Measurements from ENCODE around the gene MBD4.
"Not testable (repeated sequence)": the region's sequence is repeated elsewhere in the genome, so short reads cannot be mapped to it uniquely, and the experiment has no call there.

Gene MBD4

DNA sequence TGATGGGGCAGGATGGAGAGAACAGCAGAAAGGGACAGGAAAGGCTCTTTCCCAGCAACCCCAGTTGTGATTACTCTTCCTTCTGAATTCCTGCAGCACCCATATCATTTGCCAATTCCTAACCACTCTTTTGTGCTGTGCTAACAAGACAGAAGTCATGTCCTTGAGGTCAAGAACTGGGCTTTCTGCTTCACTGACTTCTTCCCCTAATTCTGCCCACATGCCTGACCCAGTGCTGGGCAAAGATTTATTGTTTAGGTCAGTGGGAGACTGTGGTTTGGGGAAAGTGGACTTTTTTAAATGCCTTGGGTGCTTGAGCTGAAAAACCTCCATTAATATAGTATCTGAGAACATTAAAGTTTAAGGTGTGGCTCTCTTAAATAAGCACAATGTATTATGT is 7.1 kb downstream of the MBD4 start:
- DNase-seq (ENCODE audit: low spot score) (peak; percentile 71), FAIRE-seq (peak; percentile 96)

DNA sequence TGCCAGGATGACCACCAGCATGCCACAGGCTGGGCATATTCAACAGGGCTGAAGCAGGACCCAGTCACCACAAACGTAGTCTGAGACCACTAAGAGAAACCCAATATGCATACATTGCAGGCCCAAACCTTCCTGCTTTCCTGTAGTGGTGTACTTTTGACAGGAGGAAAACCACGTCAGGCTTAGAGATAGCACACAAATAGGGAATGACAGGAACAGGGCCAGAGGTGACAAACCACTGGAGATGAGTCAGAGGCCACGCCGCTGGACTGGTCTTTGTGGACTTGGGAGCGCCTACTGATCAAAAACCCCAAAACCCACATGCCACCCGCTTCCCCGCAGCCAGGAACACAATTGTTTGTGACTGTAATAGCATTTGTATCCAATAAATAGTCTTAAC is 7.7 kb downstream of the MBD4 start:
- DNase-seq (ENCODE audit: low spot score) (peak; percentile 61), FAIRE-seq (peak; percentile 52)

- FAIRE-seq (no peak), DNase-seq (ENCODE audit: low spot score) (no peak)
These were observed 10.1 kb downstream of the MBD4 start for GRCh38 chr3:129429602-129430001.

GRCh38 chr3:129429080-129429451 is 10.7 kb downstream of the MBD4 start:
- FAIRE-seq (no peak), DNase-seq (ENCODE audit: low spot score) (no peak)

DNA sequence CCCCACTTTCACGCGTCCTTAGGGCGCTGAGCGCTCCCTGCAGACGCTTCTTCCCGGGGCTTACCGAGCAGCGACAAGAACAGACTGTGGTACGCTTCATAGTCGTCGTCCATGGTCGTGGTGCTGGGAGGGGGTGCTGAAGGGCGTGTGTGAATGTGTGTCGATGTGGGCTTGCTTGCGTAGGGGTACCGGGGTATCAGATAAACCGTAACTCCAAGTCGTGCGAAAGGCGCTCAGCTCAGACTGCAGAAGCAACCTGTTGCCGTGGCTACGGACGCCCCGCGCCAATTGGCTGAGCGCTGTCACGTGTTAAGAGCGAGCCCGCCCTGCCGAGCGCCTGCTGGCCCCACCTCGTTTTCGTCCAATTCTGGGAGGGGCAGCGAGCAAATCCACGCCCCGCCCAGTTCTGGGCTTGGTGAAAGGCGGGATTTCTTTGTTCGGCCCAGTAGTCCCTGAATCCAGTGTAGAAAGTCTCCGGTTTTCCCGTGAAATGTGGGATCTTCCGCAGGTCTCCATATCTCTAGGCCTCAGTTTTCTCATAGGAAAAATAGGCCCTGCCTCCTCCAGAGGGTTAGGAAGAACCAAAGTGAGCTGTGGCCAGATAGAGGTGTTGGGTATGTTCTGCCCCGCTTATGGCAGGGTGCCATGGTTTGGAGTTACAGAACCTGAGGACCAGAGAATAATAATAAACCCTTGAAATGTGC is 11.2 kb downstream of the MBD4 start, which contains the start of gene EFCAB12:
Gene EFCAB12, minus strand, starts transcription at position 261 of the 704 bp plus-strand sequence. Its CDS starts 148 bp downstream, at position 113.
- FAIRE-seq (no peak), DNase-seq (ENCODE audit: low spot score) (no peak)

DNA sequence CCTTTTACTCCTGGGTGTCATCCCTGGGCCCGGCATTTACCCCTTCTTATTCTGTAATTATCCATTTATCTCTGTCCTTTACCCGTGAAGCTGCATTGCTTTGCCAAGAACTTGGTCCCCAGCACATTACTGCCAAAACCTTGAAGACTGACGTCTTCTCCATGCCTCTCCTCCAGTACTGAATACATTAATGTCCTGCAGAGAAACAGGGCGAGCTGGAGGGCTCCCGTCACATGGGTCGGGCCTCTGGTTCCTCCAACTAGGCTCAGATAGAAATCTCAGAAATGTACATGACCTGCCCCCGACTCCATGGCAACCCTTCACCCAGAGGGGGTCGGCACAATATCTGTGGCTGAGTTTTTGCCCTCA is 11.8 kb downstream of the MBD4 start:
- FAIRE-seq (no peak), DNase-seq (ENCODE audit: low spot score) (no peak)

DNA sequence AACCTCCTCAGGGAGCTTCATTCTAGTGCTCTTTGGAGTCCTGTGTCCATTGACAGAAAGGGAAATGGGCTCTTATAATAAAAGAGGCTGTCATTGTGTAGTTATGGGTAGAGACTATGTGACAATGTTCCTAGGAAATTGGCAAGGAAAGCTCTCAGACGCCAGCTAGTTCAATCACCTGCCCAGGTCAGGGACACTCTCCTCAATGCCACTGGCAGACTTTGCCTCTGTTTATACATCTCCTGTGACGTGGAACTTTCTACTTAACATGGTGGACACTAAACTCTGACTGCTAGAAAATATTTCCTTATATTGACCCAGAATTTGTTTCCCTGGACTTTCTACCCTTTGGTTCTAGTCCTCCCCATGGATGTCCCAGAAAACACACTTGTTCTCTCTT is 14.1 kb downstream of the MBD4 start:
- FAIRE-seq (no peak), DNase-seq (ENCODE audit: low spot score) (no peak)

GRCh38 chr3:129425213-129425612 is 14.5 kb downstream of the MBD4 start:
- DNase-seq (ENCODE audit: low spot score) (no peak), FAIRE-seq (no peak)

DNA sequence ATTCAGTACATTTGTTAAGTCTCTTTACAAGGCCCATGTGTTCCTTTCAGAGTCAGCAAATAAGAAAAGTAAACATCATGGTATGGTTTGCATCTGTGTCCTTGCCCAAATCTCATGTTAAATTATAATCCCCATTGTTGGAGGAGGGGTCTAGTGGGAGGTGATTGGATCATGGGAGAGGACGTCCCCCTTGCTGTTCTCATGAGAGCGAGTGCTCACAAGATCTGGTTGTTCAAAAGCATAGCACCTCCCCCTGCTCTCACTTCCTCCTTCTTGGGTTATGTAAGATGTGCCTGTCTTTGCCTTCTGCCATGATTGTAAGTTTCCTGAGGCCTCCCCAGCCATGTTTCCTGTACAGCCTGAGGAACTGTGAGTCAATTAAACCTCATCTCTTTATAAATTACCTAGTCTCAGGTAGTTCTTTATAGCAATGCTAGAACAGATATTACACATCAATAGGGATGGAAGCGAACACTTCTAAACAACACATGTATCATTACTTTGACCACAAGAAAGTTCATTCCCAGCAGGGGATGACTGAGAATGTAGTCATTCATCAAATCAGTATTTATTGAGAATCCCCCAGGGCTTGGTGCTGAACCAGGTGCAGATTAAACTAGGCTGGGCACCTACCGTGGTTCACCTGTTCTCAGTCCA is 15.4 kb downstream of the MBD4 start:
- DNase-seq (ENCODE audit: low spot score) (no peak), FAIRE-seq (no peak)

- DNase-seq (ENCODE audit: low spot score) (no peak), FAIRE-seq (no peak)
These were observed 16.9 kb downstream of the MBD4 start for GRCh38 chr3:129422897-129423296.

GRCh38 chr3:129421988-129422745 is 17.6 kb downstream of the MBD4 start:
- no peak for DNase-seq (ENCODE audit: low spot score)
- FAIRE-seq, result no peak

GRCh38 chr3:129421236-129421883 is 18.4 kb downstream of the MBD4 start:
- FAIRE-seq, result no peak
- no peak for DNase-seq (ENCODE audit: low spot score)

DNA sequence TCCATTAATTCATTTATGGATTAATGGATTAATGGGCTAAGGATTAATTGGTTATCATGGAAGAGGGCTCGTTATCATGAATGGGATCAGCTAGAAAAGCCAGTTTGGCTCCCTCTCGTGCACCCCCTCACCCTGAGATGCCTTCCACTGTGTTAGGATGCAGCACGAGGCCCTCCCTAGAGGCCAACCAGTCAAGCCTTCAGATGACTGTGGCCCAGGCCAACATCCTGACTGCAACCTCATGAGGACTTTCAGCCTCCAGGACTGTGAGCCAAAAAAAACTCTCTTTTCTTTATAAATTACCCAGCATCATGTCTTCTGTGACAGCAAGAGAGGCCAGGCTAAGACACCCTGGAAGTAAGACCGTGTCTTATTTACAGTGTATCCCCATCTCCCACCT is 20.3 kb downstream of the MBD4 start:
- FAIRE-seq (no peak), DNase-seq (ENCODE audit: low spot score) (no peak)

DNA sequence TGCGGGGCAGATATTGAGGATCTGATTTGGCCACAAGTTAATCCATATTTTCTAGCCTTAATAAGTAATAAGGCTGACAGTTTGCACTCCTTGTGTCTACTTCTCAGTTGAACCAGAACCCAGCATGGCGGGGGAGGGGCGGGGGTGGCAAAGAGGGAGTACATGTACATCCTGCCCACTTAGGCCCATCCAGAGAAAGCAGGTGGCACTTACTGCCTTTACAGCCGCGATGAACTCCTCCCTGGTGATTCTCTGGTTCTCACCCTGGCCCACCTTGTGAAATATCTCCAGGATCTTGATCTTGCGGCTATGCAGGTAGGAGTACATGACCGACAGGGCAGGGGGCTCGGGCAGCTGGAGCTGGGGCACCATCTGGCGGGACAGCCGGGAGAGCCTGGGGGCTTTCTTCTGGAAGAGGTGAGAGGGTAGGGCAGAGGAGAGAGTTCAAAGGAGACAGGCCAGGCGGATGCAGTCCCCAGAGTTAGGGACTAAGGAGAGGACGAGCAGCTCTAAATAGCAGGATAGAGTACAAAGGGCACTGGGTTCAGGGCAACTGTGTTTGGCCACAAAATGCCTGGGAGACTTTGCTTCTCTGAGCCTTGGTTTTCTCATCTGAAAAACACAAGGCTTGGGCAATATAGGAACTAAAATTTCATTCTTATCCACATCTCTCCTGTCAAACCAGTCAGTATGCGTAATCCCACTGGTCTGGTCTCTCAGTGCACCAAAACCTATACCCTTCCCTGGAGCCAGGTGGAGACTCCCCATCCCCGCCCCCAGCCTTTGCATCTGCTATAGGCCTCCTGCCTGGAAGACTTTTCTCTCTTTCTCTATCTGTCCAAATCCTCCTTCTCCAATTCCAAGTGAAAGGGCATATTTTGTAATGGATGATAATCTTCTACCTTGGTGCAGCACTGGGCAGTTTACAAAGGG is 21.4 kb downstream of the MBD4 start:
- FAIRE-seq (no peak), DNase-seq (ENCODE audit: low spot score) (no peak)

GRCh38 chr3:129417326-129417725 is 22.4 kb downstream of the MBD4 start:
- DNase-seq (ENCODE audit: low spot score) (no peak), FAIRE-seq (no peak)

GRCh38 chr3:129416415-129416814 is 23.3 kb downstream of the MBD4 start:
- no peak for DNase-seq (ENCODE audit: low spot score)
- no peak for FAIRE-seq

DNA sequence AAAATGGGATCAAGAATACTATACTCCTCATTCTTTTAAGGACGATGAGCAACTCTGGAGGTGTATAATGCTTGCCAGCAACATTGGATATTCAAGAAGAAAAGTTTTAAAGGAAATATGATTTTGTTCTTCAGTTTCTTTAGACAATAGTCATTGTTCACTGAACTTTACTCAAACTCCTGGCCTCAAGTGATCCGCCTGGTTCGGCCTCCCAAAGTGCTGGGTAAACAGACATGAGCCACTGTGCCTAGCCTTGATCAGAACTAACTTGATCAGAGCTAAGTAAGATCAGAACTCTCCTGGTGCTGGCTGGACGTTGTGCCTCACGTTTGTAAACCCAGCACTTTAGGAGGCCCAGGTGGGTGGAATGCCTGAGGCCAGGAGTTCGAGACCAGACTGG is 23.9 kb downstream of the MBD4 start:
- FAIRE-seq, result no peak

GRCh38 chr3:129415378-129415777 is 24.4 kb downstream of the MBD4 start:
- DNase-seq (ENCODE audit: low spot score) (no peak), FAIRE-seq (no peak)

More for the DNA sequence above, 23.9 kb downstream of the MBD4 start:
- DNase-seq (ENCODE audit: low spot score), result no peak

DNA sequence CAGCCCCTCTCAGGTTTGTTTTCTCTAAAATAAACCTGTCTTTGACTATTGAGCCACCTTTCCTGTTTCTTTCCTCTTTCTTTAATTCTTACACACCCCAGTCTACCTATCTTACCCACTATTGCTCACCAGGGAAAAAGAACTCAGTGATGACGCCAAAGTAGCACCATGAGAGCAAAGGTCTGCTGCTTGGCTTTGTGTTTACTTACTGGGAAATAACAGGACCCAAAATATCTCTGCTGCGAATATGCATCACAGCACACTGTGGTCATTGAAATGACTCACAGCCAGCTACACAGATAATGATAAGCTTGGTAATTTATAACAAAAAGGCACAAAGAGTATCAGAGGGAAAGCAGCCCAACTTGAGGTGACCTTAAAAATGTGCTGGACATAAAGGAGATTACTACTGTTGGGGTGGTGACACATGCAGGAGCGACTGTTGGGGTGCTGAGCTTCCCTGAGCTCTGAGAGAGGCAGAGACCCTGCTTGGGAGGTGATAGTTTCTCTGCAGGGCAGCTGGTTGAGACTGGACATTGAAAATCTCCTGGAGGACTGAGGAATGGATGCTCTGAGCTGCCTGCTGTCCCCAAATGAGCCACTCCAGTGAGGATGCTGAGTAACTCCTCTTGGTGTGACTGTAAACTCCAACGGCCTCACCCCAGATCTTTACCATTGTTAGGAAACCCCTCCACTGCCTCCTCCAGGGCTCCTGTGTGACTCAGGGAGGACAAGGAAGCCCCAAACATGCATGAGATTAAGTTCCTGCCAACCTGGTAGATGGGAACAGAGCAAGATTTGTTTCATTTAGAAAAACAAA is 25.9 kb downstream of the MBD4 start:
- peak; percentile 80 for DNase-seq (ENCODE audit: low spot score)
- FAIRE-seq, result peak; percentile 93

DNA sequence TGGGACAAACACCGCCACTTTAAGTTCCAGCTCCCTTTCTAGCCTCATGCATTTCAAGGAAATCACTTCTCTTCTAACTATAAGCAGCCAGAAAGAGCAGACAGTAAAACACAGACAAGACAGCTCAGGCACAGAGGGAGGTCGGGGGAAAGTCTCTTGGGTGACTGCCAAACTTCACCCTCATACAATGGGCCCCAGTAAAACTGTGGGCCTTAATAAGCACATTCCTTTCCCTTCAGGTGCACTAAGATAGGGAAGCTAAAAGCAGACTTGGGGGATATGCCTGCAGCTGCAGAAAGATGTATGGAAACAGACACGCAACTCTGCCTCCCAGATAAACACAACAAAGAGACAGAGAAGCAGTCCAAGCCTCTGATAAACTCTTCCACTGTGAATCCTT is 26.5 kb downstream of the MBD4 start:
- FAIRE-seq; DNase-seq (ENCODE audit: low spot score): not testable (repeated sequence)

Measured in RCC 7860 (cell line).